SK-N-SH treated with all-trans-retinoic acid at 6 μM for 48 hours (cell line): ENCODE measurements around the gene AK1.

Experiments used
- ATAC-seq: fragments of 200-7000 bp; cut with Tn5 transposase; 3 replicates; pipeline ENCODE4 v1.9.1; 2020; ENCODE audit warnings: mild to moderate bottlenecking, moderate library complexity
- BACH2 ChIP-seq: fragments of 250-450 bp; sonication (Bioruptor Pico); IDR thresholded peaks from 2 replicates; pipeline ENCODE4 v1.9.0; 2021; ENCODE audit warnings: mild to moderate bottlenecking, borderline replicate concordance
- CREB5 ChIP-seq: fragments of 250-450 bp; sonication (Bioruptor Pico); IDR thresholded peaks from 2 replicates; pipeline ENCODE4 v1.5.1; 2020; ENCODE audit warnings: low read depth, mild to moderate bottlenecking, moderate library complexity
- CSDC2 ChIP-seq: fragments of 250-450 bp; sonication (Bioruptor Pico); IDR thresholded peaks from 2 replicates; pipeline ENCODE4 v1.5.0; 2020; ENCODE audit warnings: mild to moderate bottlenecking, moderate library complexity
- ESRRG ChIP-seq: fragments of 250-450 bp; sonication (Bioruptor Pico); IDR thresholded peaks from 2 replicates; pipeline ENCODE4 v1.6.1; 2021; ENCODE audit warnings: mild to moderate bottlenecking
- GLIS3 ChIP-seq: fragments of 250-450 bp; sonication (Bioruptor Pico); IDR thresholded peaks from 2 replicates; pipeline ENCODE4 v1.5.0; 2020; ENCODE audit warnings: mild to moderate bottlenecking, moderate library complexity
- ISL1 ChIP-seq: fragments of 250-450 bp; sonication (Bioruptor Pico); IDR thresholded peaks from 2 replicates; pipeline ENCODE4 v2.1.2; 2022; ENCODE audit warnings: mild to moderate bottlenecking, moderate library complexity
- OSR1 ChIP-seq: fragments of 250-450 bp; sonication (Bioruptor Pico); IDR thresholded peaks from 2 replicates; pipeline ENCODE4 v1.8.0; 2022; ENCODE audit warnings: moderate library complexity, mild to moderate bottlenecking, inconsistent platforms
- PATZ1 ChIP-seq: fragments of 250-450 bp; sonication (Bioruptor Pico); IDR thresholded peaks from 2 replicates; pipeline ENCODE4 v1.8.0; 2020; ENCODE audit warnings: mild to moderate bottlenecking, moderate library complexity, borderline replicate concordance
- POU6F1 ChIP-seq: fragments of 250-450 bp; sonication (Bioruptor Pico); IDR thresholded peaks from 2 replicates; pipeline ENCODE4 v1.8.0; 2021; ENCODE audit warnings: low read depth, mild to moderate bottlenecking, moderate library complexity, borderline replicate concordance
- PPARA ChIP-seq: fragments of 250-450 bp; sonication (Bioruptor Pico); IDR thresholded peaks from 2 replicates; pipeline ENCODE4 v1.5.0; 2020; ENCODE audit warnings: mild to moderate bottlenecking, borderline replicate concordance
- RARB ChIP-seq: fragments of 250-450 bp; sonication (Bioruptor Pico); IDR thresholded peaks from 2 replicates; pipeline ENCODE4 v1.8.0; 2021; ENCODE audit warnings: mild to moderate bottlenecking, moderate library complexity
- TCF4 ChIP-seq: fragments of 250-450 bp; sonication (Bioruptor Pico); IDR thresholded peaks from 2 replicates; pipeline ENCODE4 v1.8.0; 2021; ENCODE audit warnings: mild to moderate bottlenecking, moderate library complexity, borderline replicate concordance
- TOX ChIP-seq: fragments of 250-450 bp; sonication (Bioruptor Pico); IDR thresholded peaks from 2 replicates; pipeline ENCODE4 v1.8.0; 2021; ENCODE audit warnings: mild to moderate bottlenecking, moderate library complexity, borderline replicate concordance
- ZC3H10 ChIP-seq: fragments of 250-450 bp; sonication (Bioruptor Pico); IDR thresholded peaks from 2 replicates; pipeline ENCODE4 v1.5.1; 2021; ENCODE audit warnings: mild to moderate bottlenecking, moderate library complexity
- ZFP3 ChIP-seq: fragments of 250-450 bp; sonication (Bioruptor Pico); IDR thresholded peaks from 2 replicates; pipeline ENCODE4 v1.5.0; 2020; ENCODE audit warnings: mild to moderate bottlenecking, moderate library complexity
- ZFP30 ChIP-seq: fragments of 450-650 bp; formaldehyde crosslinking; IDR thresholded peaks from 2 replicates; pipeline ENCODE4 v1.5.0; 2022; ENCODE audit warnings: mild to moderate bottlenecking, moderate library complexity
- ZNF70 ChIP-seq: fragments of 450-650 bp; formaldehyde crosslinking; IDR thresholded peaks from 2 replicates; pipeline ENCODE4 v1.5.0; 2020; ENCODE audit warnings: mild to moderate bottlenecking, moderate library complexity
- TF ChIP-seq, protein P1 (sequence below): fragments of 250-450 bp; sonication (Bioruptor Pico); IDR thresholded peaks from 2 replicates; pipeline ENCODE4 v1.5.0; 2020; ENCODE audit warnings: mild to moderate bottlenecking, moderate library complexity
- TF ChIP-seq, protein P2 (sequence below): fragments of 250-450 bp; sonication (Bioruptor Pico); IDR thresholded peaks from 2 replicates; pipeline ENCODE4 v1.5.1; 2021; ENCODE audit warnings: mild to moderate bottlenecking, moderate library complexity

AK1 gene

DNA sequence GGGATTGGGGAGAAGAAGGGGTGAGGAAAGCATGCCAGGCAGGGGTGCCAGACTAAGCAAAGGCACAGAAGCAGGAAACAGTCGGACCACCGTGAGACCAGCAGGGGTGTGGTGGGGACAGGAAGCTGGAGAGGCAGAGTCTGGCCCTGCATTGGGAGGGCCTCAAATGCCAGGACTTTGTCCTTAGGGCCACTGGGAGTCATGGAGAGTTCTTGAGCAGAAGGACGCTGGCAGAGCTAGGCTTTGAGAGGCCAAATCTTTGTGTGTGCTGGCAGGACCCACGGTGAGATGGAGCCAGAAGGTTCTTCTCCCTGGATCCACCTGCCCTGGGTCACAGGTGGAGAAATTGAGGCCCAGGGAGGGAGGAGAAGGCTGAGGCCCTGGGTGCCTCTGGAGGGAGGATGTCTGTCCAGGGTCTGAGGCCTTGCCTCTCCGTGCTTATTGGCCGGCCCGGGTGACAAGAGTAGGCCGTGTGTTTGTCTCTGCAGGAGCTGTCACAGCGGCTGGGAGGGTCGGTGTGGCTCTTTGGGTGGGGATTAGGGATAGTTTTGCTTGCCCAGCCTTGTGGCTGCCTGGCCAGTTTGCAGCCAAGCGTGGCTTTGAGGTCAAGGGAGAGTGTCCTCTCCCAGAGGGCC is 21.3 kb downstream of the AK1 start:
- ATAC-seq: no peak
- TF ChIP-seq, protein P1, sequence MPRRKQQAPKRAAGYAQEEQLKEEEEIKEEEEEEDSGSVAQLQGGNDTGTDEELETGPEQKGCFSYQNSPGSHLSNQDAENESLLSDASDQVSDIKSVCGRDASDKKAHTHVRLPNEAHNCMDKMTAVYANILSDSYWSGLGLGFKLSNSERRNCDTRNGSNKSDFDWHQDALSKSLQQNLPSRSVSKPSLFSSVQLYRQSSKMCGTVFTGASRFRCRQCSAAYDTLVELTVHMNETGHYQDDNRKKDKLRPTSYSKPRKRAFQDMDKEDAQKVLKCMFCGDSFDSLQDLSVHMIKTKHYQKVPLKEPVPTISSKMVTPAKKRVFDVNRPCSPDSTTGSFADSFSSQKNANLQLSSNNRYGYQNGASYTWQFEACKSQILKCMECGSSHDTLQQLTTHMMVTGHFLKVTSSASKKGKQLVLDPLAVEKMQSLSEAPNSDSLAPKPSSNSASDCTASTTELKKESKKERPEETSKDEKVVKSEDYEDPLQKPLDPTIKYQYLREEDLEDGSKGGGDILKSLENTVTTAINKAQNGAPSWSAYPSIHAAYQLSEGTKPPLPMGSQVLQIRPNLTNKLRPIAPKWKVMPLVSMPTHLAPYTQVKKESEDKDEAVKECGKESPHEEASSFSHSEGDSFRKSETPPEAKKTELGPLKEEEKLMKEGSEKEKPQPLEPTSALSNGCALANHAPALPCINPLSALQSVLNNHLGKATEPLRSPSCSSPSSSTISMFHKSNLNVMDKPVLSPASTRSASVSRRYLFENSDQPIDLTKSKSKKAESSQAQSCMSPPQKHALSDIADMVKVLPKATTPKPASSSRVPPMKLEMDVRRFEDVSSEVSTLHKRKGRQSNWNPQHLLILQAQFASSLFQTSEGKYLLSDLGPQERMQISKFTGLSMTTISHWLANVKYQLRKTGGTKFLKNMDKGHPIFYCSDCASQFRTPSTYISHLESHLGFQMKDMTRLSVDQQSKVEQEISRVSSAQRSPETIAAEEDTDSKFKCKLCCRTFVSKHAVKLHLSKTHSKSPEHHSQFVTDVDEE (CRISPR knock-in tag): no peak
- no peak for TF ChIP-seq ZFP30 (CRISPR knock-in tag)
- TF ChIP-seq RARB (CRISPR knock-in tag): no peak
- TF ChIP-seq ISL1 (CRISPR knock-in tag): no peak
- no peak for TF ChIP-seq ZFP3 (CRISPR knock-in tag)
- no peak for TF ChIP-seq PPARA (CRISPR knock-in tag)
- TF ChIP-seq PATZ1 (CRISPR knock-in tag): no peak
- TF ChIP-seq, protein P2, sequence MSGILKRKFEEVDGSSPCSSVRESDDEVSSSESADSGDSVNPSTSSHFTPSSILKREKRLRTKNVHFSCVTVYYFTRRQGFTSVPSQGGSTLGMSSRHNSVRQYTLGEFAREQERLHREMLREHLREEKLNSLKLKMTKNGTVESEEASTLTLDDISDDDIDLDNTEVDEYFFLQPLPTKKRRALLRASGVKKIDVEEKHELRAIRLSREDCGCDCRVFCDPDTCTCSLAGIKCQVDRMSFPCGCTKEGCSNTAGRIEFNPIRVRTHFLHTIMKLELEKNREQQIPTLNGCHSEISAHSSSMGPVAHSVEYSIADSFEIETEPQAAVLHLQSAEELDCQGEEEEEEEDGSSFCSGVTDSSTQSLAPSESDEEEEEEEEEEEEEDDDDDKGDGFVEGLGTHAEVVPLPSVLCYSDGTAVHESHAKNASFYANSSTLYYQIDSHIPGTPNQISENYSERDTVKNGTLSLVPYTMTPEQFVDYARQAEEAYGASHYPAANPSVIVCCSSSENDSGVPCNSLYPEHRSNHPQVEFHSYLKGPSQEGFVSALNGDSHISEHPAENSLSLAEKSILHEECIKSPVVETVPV (CRISPR knock-in tag): no peak
- no peak for TF ChIP-seq ESRRG
- no peak for TF ChIP-seq BACH2 (CRISPR knock-in tag)
- TF ChIP-seq TOX (CRISPR knock-in tag): no peak
- TF ChIP-seq ZNF70 (CRISPR knock-in tag): no peak

GRCh38 chr9:127855522-127855921 is 22.0 kb downstream of the AK1 start:
- TF ChIP-seq CSDC2 (no peak), TCF4 (CRISPR knock-in tag) (no peak), ESRRG (no peak), PPARA (CRISPR knock-in tag) (no peak), ZNF70 (CRISPR knock-in tag) (no peak)
- TF ChIP-seq, protein P1 (CRISPR knock-in tag): no peak
- ATAC-seq: no peak

DNA sequence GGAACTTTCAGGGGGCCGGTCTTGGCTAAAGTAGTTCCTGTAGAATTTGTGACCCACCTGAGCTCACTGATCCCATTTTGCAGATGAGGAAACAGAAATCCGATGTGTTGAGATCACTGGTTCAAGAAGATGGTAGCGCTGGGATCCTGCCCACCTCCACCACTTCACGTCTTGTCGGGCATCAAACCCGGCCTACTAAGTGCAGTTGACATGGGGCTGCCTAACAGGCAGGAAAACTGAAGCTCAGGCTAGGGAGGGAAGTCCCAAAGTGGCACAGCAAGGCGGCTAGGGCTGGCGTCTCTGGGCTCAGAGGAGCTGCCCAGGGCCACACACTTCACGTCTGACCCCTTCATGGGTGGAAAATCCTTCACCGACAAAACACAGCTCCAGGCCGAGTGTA is 22.5 kb downstream of the AK1 start:
- ATAC-seq: no peak
- TF ChIP-seq, protein P1 (CRISPR knock-in tag): no peak
- TF ChIP-seq ZC3H10 (no peak), TCF4 (CRISPR knock-in tag) (no peak), OSR1 (CRISPR knock-in tag) (no peak), ESRRG (no peak), POU6F1 (CRISPR knock-in tag) (no peak), CSDC2 (no peak), ZFP30 (CRISPR knock-in tag) (no peak), ISL1 (CRISPR knock-in tag) (no peak), CREB5 (no peak), ZFP3 (CRISPR knock-in tag) (no peak), TOX (CRISPR knock-in tag) (no peak), GLIS3 (CRISPR knock-in tag) (no peak)
- TF ChIP-seq, protein P2 (CRISPR knock-in tag): no peak
